ENCODE data around the gene PACRGL.

DNA sequence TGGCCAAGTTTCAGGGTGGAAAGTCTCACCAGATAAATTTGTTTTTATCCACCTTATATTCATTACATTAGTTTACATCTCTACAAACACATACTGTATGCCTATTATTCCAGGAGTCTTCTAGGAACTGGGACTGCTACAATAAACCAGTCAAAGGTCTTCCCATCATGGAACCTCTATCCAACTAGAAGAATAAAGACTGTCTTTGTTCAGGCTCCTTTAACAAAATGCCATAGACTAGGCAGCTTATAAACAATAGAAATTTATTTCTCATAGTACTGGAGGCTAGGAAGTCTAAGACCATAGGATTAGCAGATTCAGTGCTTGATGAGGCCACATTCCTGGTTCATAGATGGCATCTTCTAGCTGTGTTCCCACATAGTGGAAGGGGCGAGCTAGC, 61.6 kb downstream of the PACRGL start:
- TF ChIP-seq, protein P1, sequence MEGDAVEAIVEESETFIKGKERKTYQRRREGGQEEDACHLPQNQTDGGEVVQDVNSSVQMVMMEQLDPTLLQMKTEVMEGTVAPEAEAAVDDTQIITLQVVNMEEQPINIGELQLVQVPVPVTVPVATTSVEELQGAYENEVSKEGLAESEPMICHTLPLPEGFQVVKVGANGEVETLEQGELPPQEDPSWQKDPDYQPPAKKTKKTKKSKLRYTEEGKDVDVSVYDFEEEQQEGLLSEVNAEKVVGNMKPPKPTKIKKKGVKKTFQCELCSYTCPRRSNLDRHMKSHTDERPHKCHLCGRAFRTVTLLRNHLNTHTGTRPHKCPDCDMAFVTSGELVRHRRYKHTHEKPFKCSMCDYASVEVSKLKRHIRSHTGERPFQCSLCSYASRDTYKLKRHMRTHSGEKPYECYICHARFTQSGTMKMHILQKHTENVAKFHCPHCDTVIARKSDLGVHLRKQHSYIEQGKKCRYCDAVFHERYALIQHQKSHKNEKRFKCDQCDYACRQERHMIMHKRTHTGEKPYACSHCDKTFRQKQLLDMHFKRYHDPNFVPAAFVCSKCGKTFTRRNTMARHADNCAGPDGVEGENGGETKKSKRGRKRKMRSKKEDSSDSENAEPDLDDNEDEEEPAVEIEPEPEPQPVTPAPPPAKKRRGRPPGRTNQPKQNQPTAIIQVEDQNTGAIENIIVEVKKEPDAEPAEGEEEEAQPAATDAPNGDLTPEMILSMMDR (IDR thresholded peaks at IDR 0.05; ENCODE audit: low read length) = no peak
- TF ChIP-seq EZH2 (optimal IDR thresholded peaks at IDR 0.05; ENCODE audit: low read depth, low read length) = no peak
- no peak for TF ChIP-seq EZH2phosphoT487 (IDR thresholded peaks at IDR 0.05; ENCODE audit: low read length)
